LNCaP clone FGC (cell line): ENCODE data around the gene ADAMTS2.
"Not testable (repeated sequence)": the region's sequence is repeated elsewhere in the genome, so short reads cannot be mapped to it uniquely, and the experiment has no call there.

Source experiments
- DNase-seq: peaks from one replicate; pipeline ENCODE4 v3.0.0-alpha.2; 2011; ENCODE audit warnings: low read depth
- H3K4me3 ChIP-seq: 2 replicates; pipeline ENCODE4 v1.5.1; 2011; ENCODE audit warnings: mild to moderate bottlenecking, low read depth, low read length, control low read depth
- TF ChIP-seq, protein P1 (sequence below): IDR thresholded peaks from 2 replicates; pipeline ENCODE4 v1.5.1; 2012; ENCODE audit warnings: mild to moderate bottlenecking; ENCODE audit not compliant: control insufficient read depth, insufficient read depth; ENCODE audit errors: extremely low read depth

Gene ADAMTS2

DNA sequence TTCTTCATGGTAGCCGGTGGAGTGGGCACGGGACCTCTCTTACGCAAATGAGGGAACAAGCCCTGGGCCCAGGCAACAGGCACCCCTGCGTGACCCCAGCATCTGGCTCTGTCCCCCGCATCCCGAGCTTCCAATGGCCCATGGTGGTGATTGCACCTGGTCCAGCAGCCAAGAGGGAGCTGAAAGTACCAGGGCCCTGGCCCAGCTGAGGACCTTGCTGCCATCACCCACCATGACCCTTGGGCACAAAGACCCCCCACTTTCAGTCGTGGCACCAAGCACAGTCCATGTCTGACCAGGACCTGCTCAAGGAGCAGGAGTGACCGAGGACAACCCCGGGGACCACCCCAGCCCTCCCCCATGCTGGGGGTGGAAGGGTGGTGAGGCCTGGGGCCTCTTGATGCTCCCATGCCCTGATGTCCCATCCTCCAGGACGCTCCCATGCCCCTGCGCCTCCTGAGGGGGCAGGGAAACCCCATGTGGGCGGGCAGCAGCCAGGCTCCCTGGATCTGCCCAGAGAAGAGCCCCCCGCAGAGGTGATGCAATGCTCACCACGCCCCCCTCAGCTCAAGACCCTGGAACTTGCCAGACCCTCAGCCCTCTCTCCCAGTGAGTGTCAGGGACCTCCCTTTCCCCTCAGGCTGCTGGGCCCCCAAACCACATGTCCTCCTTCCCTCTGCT, 123.9 kb downstream of the ADAMTS2 start:
- no peak overlapping the region for H3K4me3 ChIP-seq
- TF ChIP-seq, protein P1, sequence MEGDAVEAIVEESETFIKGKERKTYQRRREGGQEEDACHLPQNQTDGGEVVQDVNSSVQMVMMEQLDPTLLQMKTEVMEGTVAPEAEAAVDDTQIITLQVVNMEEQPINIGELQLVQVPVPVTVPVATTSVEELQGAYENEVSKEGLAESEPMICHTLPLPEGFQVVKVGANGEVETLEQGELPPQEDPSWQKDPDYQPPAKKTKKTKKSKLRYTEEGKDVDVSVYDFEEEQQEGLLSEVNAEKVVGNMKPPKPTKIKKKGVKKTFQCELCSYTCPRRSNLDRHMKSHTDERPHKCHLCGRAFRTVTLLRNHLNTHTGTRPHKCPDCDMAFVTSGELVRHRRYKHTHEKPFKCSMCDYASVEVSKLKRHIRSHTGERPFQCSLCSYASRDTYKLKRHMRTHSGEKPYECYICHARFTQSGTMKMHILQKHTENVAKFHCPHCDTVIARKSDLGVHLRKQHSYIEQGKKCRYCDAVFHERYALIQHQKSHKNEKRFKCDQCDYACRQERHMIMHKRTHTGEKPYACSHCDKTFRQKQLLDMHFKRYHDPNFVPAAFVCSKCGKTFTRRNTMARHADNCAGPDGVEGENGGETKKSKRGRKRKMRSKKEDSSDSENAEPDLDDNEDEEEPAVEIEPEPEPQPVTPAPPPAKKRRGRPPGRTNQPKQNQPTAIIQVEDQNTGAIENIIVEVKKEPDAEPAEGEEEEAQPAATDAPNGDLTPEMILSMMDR: no peak
- DNase-seq: no peak

DNA sequence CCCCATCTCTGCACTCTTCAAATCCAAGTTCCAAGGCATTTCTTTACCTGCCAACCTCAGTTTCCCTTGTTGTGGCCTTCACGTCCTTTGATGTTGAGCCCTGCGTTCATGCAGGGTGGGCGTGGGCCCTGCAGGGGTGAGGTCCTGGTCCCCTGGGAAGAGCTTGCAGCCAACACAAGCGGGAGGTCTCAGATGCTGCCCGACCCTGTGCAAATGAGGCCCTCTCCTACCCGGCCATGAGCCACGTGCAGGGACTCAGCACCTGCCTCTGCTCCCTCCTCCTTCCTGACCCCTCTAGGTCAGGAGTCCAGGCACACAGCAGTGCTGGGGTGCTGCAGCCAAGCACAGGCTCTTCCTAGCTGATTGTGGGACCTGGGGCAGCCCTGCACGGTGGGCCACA, 124.5 kb downstream of the ADAMTS2 start:
- H3K4me3 ChIP-seq: no peak overlapping the region
- no peak for DNase-seq
- TF ChIP-seq, protein P1: no peak

DNA sequence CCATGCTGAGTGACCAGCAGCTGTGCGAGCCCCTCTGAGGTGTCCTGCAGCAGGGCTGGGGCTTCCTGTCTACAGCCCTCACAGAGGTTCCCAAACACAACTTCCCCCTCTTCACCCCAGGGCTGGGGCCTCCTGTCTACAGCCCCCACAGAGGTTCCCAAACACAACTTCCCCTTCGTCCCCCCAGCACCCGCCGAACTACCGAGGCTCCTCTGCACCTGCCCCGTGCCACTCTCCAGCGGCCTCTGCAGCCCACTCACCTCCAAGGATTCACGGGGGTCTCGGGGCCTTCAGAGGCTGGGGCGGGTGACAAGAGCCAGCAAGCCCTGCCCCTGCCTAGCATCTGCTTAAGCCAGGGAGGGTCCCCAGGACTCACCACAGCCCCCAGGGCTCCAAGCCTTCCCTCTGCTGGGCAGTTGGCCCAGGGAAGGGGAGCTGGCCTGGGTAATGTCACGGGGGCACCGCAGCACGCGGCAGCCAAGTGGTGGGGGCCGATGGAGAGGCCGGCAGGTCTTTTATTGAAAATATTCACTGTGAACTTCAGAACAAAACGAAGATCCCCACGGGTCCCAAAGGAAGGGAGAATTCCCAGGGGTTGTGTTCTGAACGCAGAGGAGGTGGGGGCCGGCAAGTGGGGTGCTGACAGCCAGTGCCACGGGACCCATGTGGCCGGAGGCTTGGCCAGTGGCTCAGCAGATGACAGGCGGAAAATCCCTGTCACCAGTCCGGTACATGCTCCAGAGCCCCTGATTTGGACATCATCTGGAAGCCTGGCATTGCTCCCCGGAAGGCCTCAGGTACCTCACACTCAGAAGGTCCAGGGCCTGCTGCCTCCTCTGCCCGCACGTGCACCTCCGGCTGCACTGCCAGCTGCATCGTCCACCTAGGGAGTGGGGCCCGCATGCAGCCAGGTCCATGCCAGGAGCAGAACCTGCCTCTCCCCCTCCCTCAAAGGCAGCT, 125.3 kb downstream of the ADAMTS2 start:
- TF ChIP-seq, protein P1: no peak
- no peak overlapping the region for H3K4me3 ChIP-seq
- no peak for DNase-seq

DNA sequence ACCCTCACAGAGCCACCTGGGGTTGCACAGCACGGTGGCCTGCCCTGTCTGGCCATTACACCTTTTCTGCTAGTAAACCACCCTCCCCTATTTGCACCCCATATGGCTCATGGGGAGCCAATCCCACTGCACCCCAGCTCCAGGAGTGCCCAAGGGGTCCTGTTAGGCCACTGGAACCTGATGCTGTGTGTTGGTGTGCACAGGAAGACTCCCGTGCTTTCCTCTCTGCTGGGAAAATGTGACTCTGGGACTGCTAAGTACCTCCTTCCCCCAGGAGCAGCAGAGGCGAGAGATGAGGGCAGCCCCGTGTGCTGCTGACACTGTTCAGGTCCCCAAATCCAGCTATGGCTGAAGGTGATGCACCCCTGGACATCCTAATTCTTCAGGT, 126.3 kb downstream of the ADAMTS2 start:
- no peak for DNase-seq
- TF ChIP-seq, protein P1: no peak
- H3K4me3 ChIP-seq: no peak overlapping the region

DNA sequence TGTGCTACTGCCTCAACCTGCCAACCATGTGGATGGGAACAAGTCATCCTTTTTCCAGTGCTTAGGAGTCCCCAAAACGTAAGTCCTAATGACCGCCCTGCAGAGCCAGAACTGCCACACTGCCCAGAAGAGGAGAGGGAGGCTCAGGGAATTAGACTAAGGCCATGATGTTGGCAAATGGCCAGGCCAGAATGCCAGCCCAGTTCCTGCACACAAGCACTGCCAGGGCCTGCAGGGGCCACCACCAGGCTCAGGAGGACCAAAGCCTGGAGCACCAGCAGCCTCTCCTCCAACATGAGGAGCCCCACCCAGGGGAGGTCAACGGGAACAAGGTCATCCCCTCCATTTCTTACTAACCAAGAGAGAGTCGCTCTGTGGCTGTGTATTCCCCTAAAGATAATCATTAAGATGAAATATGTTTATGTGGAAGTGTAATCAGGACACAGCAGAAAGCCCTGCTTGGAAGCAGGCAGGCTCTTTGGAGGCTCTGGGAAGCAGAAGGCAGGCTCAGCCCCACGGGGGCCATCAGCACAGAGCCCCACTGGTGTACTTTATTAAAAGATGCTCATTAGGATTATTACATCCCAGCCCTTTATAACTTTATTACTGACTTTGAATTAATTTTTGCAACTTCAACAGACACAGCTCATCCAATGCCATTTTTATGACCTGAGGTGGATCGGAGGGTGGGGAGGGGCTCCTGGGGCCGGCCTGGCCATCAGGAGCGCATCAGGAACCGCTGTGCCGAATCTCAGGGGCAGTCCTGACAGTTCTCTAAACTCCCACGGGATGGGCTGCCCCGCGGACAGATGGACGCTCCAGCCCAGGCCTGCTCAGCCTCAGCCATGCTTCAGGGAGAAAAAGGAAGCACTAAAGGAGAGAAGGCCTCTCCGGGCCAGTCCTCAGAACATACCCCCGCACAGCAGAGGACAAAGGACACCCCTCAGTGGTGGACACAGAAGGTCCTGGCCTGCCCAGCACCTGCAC, 127.0 kb downstream of the ADAMTS2 start:
- DNase-seq: no peak
- no peak overlapping the region for H3K4me3 ChIP-seq
- TF ChIP-seq, protein P1: no peak

DNA sequence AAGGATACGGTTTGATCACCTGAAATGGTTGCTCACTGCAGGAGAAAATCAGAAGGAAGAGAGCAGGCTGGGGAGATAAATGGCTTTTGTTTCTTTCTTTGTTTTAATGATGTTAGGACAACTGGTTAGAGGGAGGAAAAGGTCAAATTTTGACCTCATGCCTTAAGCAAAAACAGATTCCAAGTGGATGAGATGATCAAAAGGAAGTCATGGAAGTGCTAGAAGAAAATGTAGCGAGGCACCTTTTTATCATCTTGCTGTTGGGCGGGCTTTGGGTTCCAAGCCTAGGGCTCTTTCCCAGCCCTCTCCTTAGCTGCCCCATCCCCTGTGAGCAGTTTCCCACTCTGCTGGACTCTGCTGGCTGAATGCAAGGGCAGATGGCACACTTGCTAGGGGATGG, 127.9 kb downstream of the ADAMTS2 start:
- TF ChIP-seq, protein P1: no peak
- no peak for DNase-seq
- no peak overlapping the region for H3K4me3 ChIP-seq

DNA sequence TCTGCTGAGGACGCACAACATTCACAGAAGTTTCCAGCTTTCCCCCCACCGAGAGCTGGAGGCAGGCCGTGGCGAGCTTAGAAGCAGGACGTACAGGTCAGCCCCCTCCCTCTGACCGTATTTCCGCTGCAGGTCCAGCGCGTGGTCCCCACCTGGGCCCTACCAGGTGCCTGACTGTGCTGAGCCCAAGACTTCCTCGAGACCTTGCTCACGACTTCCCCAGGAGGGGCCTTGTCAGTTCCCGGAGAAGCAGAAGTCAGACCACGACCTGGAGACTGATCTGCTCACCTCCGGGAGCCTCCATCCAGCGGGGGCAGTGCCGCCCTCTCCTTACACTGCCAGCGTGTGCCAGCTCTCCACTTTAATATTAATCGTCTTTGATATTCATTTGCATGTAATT, 128.9 kb downstream of the ADAMTS2 start:
- DNase-seq, H3K4me3 ChIP-seq: not testable (repeated sequence)
